Activated T-helper 2 cell treated with anti-CD3 and anti-CD28 coated beads, Interferon-gamma antibody, Interleukin-2, Interleukin-4, amounts not matched to agents 10 μg/mL and 5 μg/mL and 100 μg/mL, durations not matched to agents 14 hours and 24 hours and 36 hours (primary cell): ENCODE data around the gene GAK. TPM values are rescaled to one million over a fixed set of nuclear protein-coding genes. Genes with fewer than 3 reads are reported as not detected.
"Not testable (repeated sequence)": the region's sequence is repeated elsewhere in the genome, so short reads cannot be mapped to it uniquely, and the experiment has no call there.

ENCODE experiments used
- DNase-seq: peaks from one replicate; pipeline ENCODE4 v3.0.0; 2021; ENCODE audit warnings: low spot score
- H3K27ac Mint-ChIP-seq: one replicate; pipeline ENCODE4 v1.8.0; 2021; ENCODE audit warnings: mixed read lengths
- H3K27me3 Mint-ChIP-seq: one replicate; pipeline ENCODE4 v1.8.0; 2021; ENCODE audit warnings: low read depth, mixed read lengths
- H3K36me3 Mint-ChIP-seq: one replicate; pipeline ENCODE4 v1.8.0; 2021; ENCODE audit warnings: low read depth, mixed read lengths
- H3K4me1 Mint-ChIP-seq: one replicate; pipeline ENCODE4 v1.8.0; 2021; ENCODE audit warnings: low read depth, mixed read lengths
- H3K4me3 Mint-ChIP-seq: one replicate; pipeline ENCODE4 v1.8.0; 2021; ENCODE audit warnings: low read depth, mild to moderate bottlenecking, moderate library complexity, mixed read lengths
- H3K9me3 Mint-ChIP-seq: one replicate; pipeline ENCODE4 v1.8.0; 2021; ENCODE audit warnings: mixed read lengths
- intact Hi-C: fragments of 100-400 bp; cut with micrococcal nuclease; formaldehyde crosslinking; loops from one replicate; pipeline ENCODE4 v1.15.1; 2023
- total RNA-seq: library from RNA; stranded (reverse); gene quantifications from 2 replicates; pipeline ENCODE4 v1.2.3, GENCODE V29; 2022

GAK gene
- total RNA-seq, 1 donor from 2014 or later, result 125 TPM

GRCh38 chr4:921830-922331 is 10.2 kb downstream of the GAK start:
- H3K27ac Mint-ChIP-seq, result peak overlapping the region; percentile 38
- H3K4me3 Mint-ChIP-seq, result no peak overlapping the region
- intact Hi-C loops, result loop anchor here (1.0 kb wide), 1 partner anchor 8 kb away; no protein-coding TSS in a partner anchor
- peaks cover 48% of the 10 kb centered on the region for H3K4me1 Mint-ChIP-seq
- no peaks in the 10 kb centered on the region for H3K27me3 Mint-ChIP-seq
- H3K36me3 Mint-ChIP-seq, result peaks cover 37% of the 10 kb centered on the region
- no peak for DNase-seq
- H3K9me3 Mint-ChIP-seq, result peaks cover 3% of the 10 kb centered on the region

- Mint-ChIP-seq H3K4me1 (peaks cover 47% of the 10 kb centered on the region), H3K36me3 (peaks cover 37% of the 10 kb centered on the region)
- H3K4me3 Mint-ChIP-seq, H3K27me3 Mint-ChIP-seq, DNase-seq, H3K27ac Mint-ChIP-seq, intact Hi-C loops, H3K9me3 Mint-ChIP-seq: not testable (repeated sequence)
Measured at GRCh38 chr4:919004-919680, 13.0 kb downstream of the GAK start.

GRCh38 chr4:918591-918990 is 13.5 kb downstream of the GAK start:
- peaks cover 37% of the 10 kb centered on the region for H3K36me3 Mint-ChIP-seq
- H3K9me3 Mint-ChIP-seq, DNase-seq, H3K27me3 Mint-ChIP-seq, H3K27ac Mint-ChIP-seq, H3K4me3 Mint-ChIP-seq, intact Hi-C loops: not testable (repeated sequence)
- H3K4me1 Mint-ChIP-seq, result peaks cover 44% of the 10 kb centered on the region

- Mint-ChIP-seq H3K9me3 (peaks cover 3% of the 10 kb centered on the region), H3K27ac (no peak overlapping the region), H3K4me1 (peaks cover 44% of the 10 kb centered on the region), H3K36me3 (peaks cover 36% of the 10 kb centered on the region), H3K4me3 (no peak overlapping the region), H3K27me3 (no peaks in the 10 kb centered on the region)
- DNase-seq, result no peak
- intact Hi-C loops, result no loop called here
Measured at GRCh38 chr4:917992-918391, 14.1 kb downstream of the GAK start.

- H3K36me3 Mint-ChIP-seq, result peaks cover 36% of the 10 kb centered on the region
- intact Hi-C loops, result no loop called here
- no peak for DNase-seq
- peaks cover 38% of the 10 kb centered on the region for H3K4me1 Mint-ChIP-seq
- no peak overlapping the region for H3K27ac Mint-ChIP-seq
- no peak overlapping the region for H3K4me3 Mint-ChIP-seq
- H3K27me3 Mint-ChIP-seq, result no peaks in the 10 kb centered on the region
- peaks cover 3% of the 10 kb centered on the region for H3K9me3 Mint-ChIP-seq
Measured at GRCh38 chr4:917466-917865, 14.7 kb downstream of the GAK start.

- intact Hi-C loops, result no loop called here
- peaks cover 27% of the 10 kb centered on the region for H3K4me1 Mint-ChIP-seq
- DNase-seq, result no peak
- H3K36me3 Mint-ChIP-seq, result peaks cover 37% of the 10 kb centered on the region
- no peak overlapping the region for H3K27ac Mint-ChIP-seq
- H3K4me3 Mint-ChIP-seq, result peak overlapping the region; percentile 30
- H3K27me3 Mint-ChIP-seq, result no peaks in the 10 kb centered on the region
- peaks cover 3% of the 10 kb centered on the region for H3K9me3 Mint-ChIP-seq
Measured at GRCh38 chr4:915595-915994, 16.5 kb downstream of the GAK start.

GRCh38 chr4:915041-915474 is 17.1 kb downstream of the GAK start:
- Mint-ChIP-seq H3K4me3 (peak overlapping the region; percentile 30), H3K27ac (no peak overlapping the region), H3K27me3 (no peaks in the 10 kb centered on the region), H3K36me3 (peaks cover 34% of the 10 kb centered on the region), H3K4me1 (peaks cover 25% of the 10 kb centered on the region), H3K9me3 (peaks cover 3% of the 10 kb centered on the region)
- intact Hi-C loops, result no loop called here
- no peak for DNase-seq

GRCh38 chr4:914531-914930 is 17.6 kb downstream of the GAK start:
- H3K4me3 Mint-ChIP-seq, result no peak overlapping the region
- no peak overlapping the region for H3K27ac Mint-ChIP-seq
- intact Hi-C loops, result no loop called here
- H3K4me1 Mint-ChIP-seq, result peaks cover 25% of the 10 kb centered on the region
- peaks cover 32% of the 10 kb centered on the region for H3K36me3 Mint-ChIP-seq
- DNase-seq, result no peak
- H3K9me3 Mint-ChIP-seq, result peaks cover 3% of the 10 kb centered on the region
- no peaks in the 10 kb centered on the region for H3K27me3 Mint-ChIP-seq

GRCh38 chr4:913280-913618 is 18.9 kb downstream of the GAK start:
- H3K27ac Mint-ChIP-seq, result no peak overlapping the region
- no peaks in the 10 kb centered on the region for H3K27me3 Mint-ChIP-seq
- H3K36me3 Mint-ChIP-seq, result peaks cover 35% of the 10 kb centered on the region
- H3K4me3 Mint-ChIP-seq, result no peak overlapping the region
- intact Hi-C loops, result no loop called here
- no peak for DNase-seq
- H3K9me3 Mint-ChIP-seq, result peaks cover 3% of the 10 kb centered on the region
- H3K4me1 Mint-ChIP-seq, result peaks cover 25% of the 10 kb centered on the region

GRCh38 chr4:912548-913279 is 19.4 kb downstream of the GAK start:
- H3K9me3 Mint-ChIP-seq, result no peaks in the 10 kb centered on the region
- H3K27ac Mint-ChIP-seq, result no peak overlapping the region
- no peaks in the 10 kb centered on the region for H3K27me3 Mint-ChIP-seq
- H3K36me3 Mint-ChIP-seq, result peaks cover 34% of the 10 kb centered on the region
- intact Hi-C loops, result no loop called here
- peaks cover 23% of the 10 kb centered on the region for H3K4me1 Mint-ChIP-seq
- no peak overlapping the region for H3K4me3 Mint-ChIP-seq
- DNase-seq, result no peak

GRCh38 chr4:911871-912490 is 20.1 kb downstream of the GAK start:
- Mint-ChIP-seq H3K36me3 (peaks cover 37% of the 10 kb centered on the region), H3K27me3 (no peaks in the 10 kb centered on the region), H3K4me1 (peaks cover 19% of the 10 kb centered on the region), H3K27ac (no peak overlapping the region), H3K4me3 (no peak overlapping the region), H3K9me3 (no peaks in the 10 kb centered on the region)
- intact Hi-C loops, result no loop called here
- DNase-seq, result no peak

GRCh38 chr4:911221-911751 is 20.8 kb downstream of the GAK start:
- Mint-ChIP-seq H3K27me3 (no peaks in the 10 kb centered on the region), H3K36me3 (peaks cover 43% of the 10 kb centered on the region), H3K4me3 (no peak overlapping the region), H3K4me1 (peaks cover 15% of the 10 kb centered on the region), H3K9me3 (no peaks in the 10 kb centered on the region), H3K27ac (no peak overlapping the region)
- no peak for DNase-seq
- intact Hi-C loops, result no loop called here
